ENCODE results near the gene NRDC.

Gene NRDC

GRCh38 chr1:51842261-51842660, 36.3 kb downstream of the NRDC start:
- H3K27me3 ChIP-seq (ENCODE audit: insufficient read depth, low read length, poor library complexity, severe bottlenecking), result no peaks in the 10 kb centered on the region
- no peaks in the 10 kb centered on the region for H3K9me3 ChIP-seq (ENCODE audit: insufficient read depth, low read depth, low read length)
- no peaks in the 10 kb centered on the region for H4K20me1 ChIP-seq (ENCODE audit: insufficient read depth, low read length, poor library complexity, severe bottlenecking)
- no peak overlapping the region for H3K4me2 ChIP-seq (ENCODE audit: low read depth, low read length, poor library complexity, severe bottlenecking)
- TF ChIP-seq EZH2phosphoT487 (IDR thresholded peaks at IDR 0.05; ENCODE audit: borderline replicate concordance) (no peak), CTCF (conservative IDR thresholded peaks at IDR 0.05; ENCODE audit: low read length) (no peak)
- no peak overlapping the region for H2AFZ ChIP-seq (ENCODE audit: low read length)
- no peak overlapping the region for H3K4me3 ChIP-seq (ENCODE audit: low read length, poor library complexity, severe bottlenecking)
- H3K79me2 ChIP-seq (ENCODE audit: insufficient read depth, low read length), result no peaks in the 10 kb centered on the region
- no peak overlapping the region for H3K9ac ChIP-seq (ENCODE audit: low read depth, low read length, poor library complexity, severe bottlenecking)
- H3F3A ChIP-seq (ENCODE audit: low read depth), result no peaks in the 10 kb centered on the region
- H3K36me3 ChIP-seq (ENCODE audit: insufficient read depth, low read length), result 0 out of 2 replicates have a peak, but pooled peaks cover 3% of the 10 kb centered on the region
- peaks cover 8% of the 10 kb centered on the region for H3K4me1 ChIP-seq (ENCODE audit: insufficient read depth, low read length, poor library complexity, severe bottlenecking)
- no peaks in the 10 kb centered on the region for H3K9me2 ChIP-seq (replicated peaks; ENCODE audit: low read depth, low read length)

- Histone ChIP-seq H3F3A (ENCODE audit: low read depth) (no peaks in the 10 kb centered on the region), H3K79me2 (ENCODE audit: insufficient read depth, low read length) (no peaks in the 10 kb centered on the region)
These were observed 37.6 kb downstream of the NRDC start for GRCh38 chr1:51840743-51841461.

GRCh38 chr1:51840182-51840581, 38.3 kb downstream of the NRDC start:
- no peak overlapping the region for H3K4me2 ChIP-seq (ENCODE audit: low read depth, low read length, poor library complexity, severe bottlenecking)
- no peak overlapping the region for H2AFZ ChIP-seq (ENCODE audit: low read length)
- no peaks in the 10 kb centered on the region for H3K9me3 ChIP-seq (ENCODE audit: insufficient read depth, low read depth, low read length)
- H3K36me3 ChIP-seq (ENCODE audit: insufficient read depth, low read length), result peaks cover 3% of the 10 kb centered on the region; the same call in 1 of the 2 replicates
- no peaks in the 10 kb centered on the region for H4K20me1 ChIP-seq (ENCODE audit: insufficient read depth, low read length, poor library complexity, severe bottlenecking)
- peaks cover 11% of the 10 kb centered on the region for H3K4me1 ChIP-seq (ENCODE audit: insufficient read depth, low read length, poor library complexity, severe bottlenecking)
- TF ChIP-seq EZH2phosphoT487 (IDR thresholded peaks at IDR 0.05; ENCODE audit: borderline replicate concordance) (no peak), CTCF (conservative IDR thresholded peaks at IDR 0.05; ENCODE audit: low read length) (no peak)
- no peaks in the 10 kb centered on the region for H3K79me2 ChIP-seq (ENCODE audit: insufficient read depth, low read length)
- no peaks in the 10 kb centered on the region for H3F3A ChIP-seq (ENCODE audit: low read depth)
- no peaks in the 10 kb centered on the region for H3K9me2 ChIP-seq (replicated peaks; ENCODE audit: low read depth, low read length)
- H3K9ac ChIP-seq (ENCODE audit: low read depth, low read length, poor library complexity, severe bottlenecking), result no peak overlapping the region
- H3K27me3 ChIP-seq (ENCODE audit: insufficient read depth, low read length, poor library complexity, severe bottlenecking), result no peaks in the 10 kb centered on the region
- H3K4me3 ChIP-seq (ENCODE audit: low read length, poor library complexity, severe bottlenecking), result no peak overlapping the region

More at GRCh38 chr1:51840743-51841461, 37.6 kb downstream of the NRDC start:
- Histone ChIP-seq H2AFZ (ENCODE audit: low read length) (no peak overlapping the region), H3K4me3 (ENCODE audit: low read length, poor library complexity, severe bottlenecking) (no peak overlapping the region), H3K9me2 (replicated peaks; ENCODE audit: low read depth, low read length) (no peaks in the 10 kb centered on the region), H3K9me3 (ENCODE audit: insufficient read depth, low read depth, low read length) (no peaks in the 10 kb centered on the region), H3K36me3 (ENCODE audit: insufficient read depth, low read length) (peaks cover 3% of the 10 kb centered on the region; the same call in 1 of the 2 replicates), H3K27me3 (ENCODE audit: insufficient read depth, low read length, poor library complexity, severe bottlenecking) (no peaks in the 10 kb centered on the region), H3K4me1 (ENCODE audit: insufficient read depth, low read length, poor library complexity, severe bottlenecking) (peaks cover 11% of the 10 kb centered on the region), H3K9ac (ENCODE audit: low read depth, low read length, poor library complexity, severe bottlenecking) (no peak overlapping the region), H3K4me2 (ENCODE audit: low read depth, low read length, poor library complexity, severe bottlenecking) (no peak overlapping the region), H4K20me1 (ENCODE audit: insufficient read depth, low read length, poor library complexity, severe bottlenecking) (no peaks in the 10 kb centered on the region)
- TF ChIP-seq CTCF (conservative IDR thresholded peaks at IDR 0.05; ENCODE audit: low read length) (no peak), EZH2phosphoT487 (IDR thresholded peaks at IDR 0.05; ENCODE audit: borderline replicate concordance) (no peak)
